ENCODE measurements around the gene ODC1.
"Not testable (repeated sequence)": the region's sequence is repeated elsewhere in the genome, so short reads cannot be mapped to it uniquely, and the experiment has no call there.

ODC1 gene

GRCh38 chr2:10469955-10470608 lies 22.0 kb upstream of the ODC1 start:
- H3K4me3 ChIP-seq (ENCODE audit: low read length) = no peak overlapping the region
- no CpG with 5 or more reads among the region's 12 CpGs for WGBS (ENCODE audit: insufficient coverage, insufficient read length)
- no peaks in the 10 kb centered on the region for H3K4me1 ChIP-seq (ENCODE audit: control insufficient read depth, insufficient read depth, low read length)
- DNase-seq (ENCODE audit: low read depth, low spot score) = no peak
- H3K27me3 ChIP-seq (ENCODE audit: control insufficient read depth, insufficient read depth, low read length) = no peaks in the 10 kb centered on the region
- H3K9me3 ChIP-seq (ENCODE audit: control insufficient read depth, insufficient read depth, low read length) = no peaks in the 10 kb centered on the region
- H3K27ac ChIP-seq (ENCODE audit: low read length) = no peak overlapping the region
- no peaks in the 10 kb centered on the region for H3K36me3 ChIP-seq (ENCODE audit: control insufficient read depth, insufficient read depth, low read length)

- no peaks in the 10 kb centered on the region for H3K36me3 ChIP-seq (ENCODE audit: control insufficient read depth, insufficient read depth, low read length)
- no peaks in the 10 kb centered on the region for H3K9me3 ChIP-seq (ENCODE audit: control insufficient read depth, insufficient read depth, low read length)
- H3K4me1 ChIP-seq (ENCODE audit: control insufficient read depth, insufficient read depth, low read length) = no peaks in the 10 kb centered on the region
- H3K27me3 ChIP-seq (ENCODE audit: control insufficient read depth, insufficient read depth, low read length) = no peaks in the 10 kb centered on the region
- H3K4me3 ChIP-seq (ENCODE audit: low read length) = no peak overlapping the region
- no peak overlapping the region for H3K27ac ChIP-seq (ENCODE audit: low read length)
- no CpG with 5 or more reads among the region's 4 CpGs for WGBS (ENCODE audit: insufficient coverage, insufficient read length)
- no peak for DNase-seq (ENCODE audit: low read depth, low spot score)
Observed at GRCh38 chr2:10469301-10469700, 21.2 kb upstream of the ODC1 start.

- Histone ChIP-seq H3K9me3 (ENCODE audit: control insufficient read depth, insufficient read depth, low read length) (no peaks in the 10 kb centered on the region), H3K27me3 (ENCODE audit: control insufficient read depth, insufficient read depth, low read length) (no peaks in the 10 kb centered on the region), H3K4me1 (ENCODE audit: control insufficient read depth, insufficient read depth, low read length) (no peaks in the 10 kb centered on the region), H3K27ac (ENCODE audit: low read length) (no peak overlapping the region), H3K36me3 (ENCODE audit: control insufficient read depth, insufficient read depth, low read length) (no peaks in the 10 kb centered on the region), H3K4me3 (ENCODE audit: low read length) (no peak overlapping the region)
- no peak for DNase-seq (ENCODE audit: low read depth, low spot score)
- WGBS (ENCODE audit: insufficient coverage, insufficient read length) = no CpG with 5 or more reads among the region's 15 CpGs
Observed at GRCh38 chr2:10467401-10467800, 19.3 kb upstream of the ODC1 start.

GRCh38 chr2:10466801-10467200 lies 18.7 kb upstream of the ODC1 start:
- Histone ChIP-seq H3K36me3 (ENCODE audit: control insufficient read depth, insufficient read depth, low read length) (no peaks in the 10 kb centered on the region), H3K27me3 (ENCODE audit: control insufficient read depth, insufficient read depth, low read length) (no peaks in the 10 kb centered on the region)

GRCh38 chr2:10465910-10466309 lies 17.8 kb upstream of the ODC1 start:
- H3K27ac ChIP-seq (ENCODE audit: low read length) = no peak overlapping the region
- no peak for DNase-seq (ENCODE audit: low read depth, low spot score)
- no peaks in the 10 kb centered on the region for H3K9me3 ChIP-seq (ENCODE audit: control insufficient read depth, insufficient read depth, low read length)
- no peaks in the 10 kb centered on the region for H3K4me1 ChIP-seq (ENCODE audit: control insufficient read depth, insufficient read depth, low read length)
- no CpG with 5 or more reads among the region's 5 CpGs for WGBS (ENCODE audit: insufficient coverage, insufficient read length)
- no peaks in the 10 kb centered on the region for H3K36me3 ChIP-seq (ENCODE audit: control insufficient read depth, insufficient read depth, low read length)
- no peak overlapping the region for H3K4me3 ChIP-seq (ENCODE audit: low read length)
- H3K27me3 ChIP-seq (ENCODE audit: control insufficient read depth, insufficient read depth, low read length) = no peaks in the 10 kb centered on the region

More at GRCh38 chr2:10466801-10467200, 18.7 kb upstream of the ODC1 start:
- H3K9me3 ChIP-seq (ENCODE audit: control insufficient read depth, insufficient read depth, low read length) = no peaks in the 10 kb centered on the region
- no peak overlapping the region for H3K27ac ChIP-seq (ENCODE audit: low read length)
- H3K4me3 ChIP-seq (ENCODE audit: low read length) = no peak overlapping the region
- DNase-seq (ENCODE audit: low read depth, low spot score) = no peak
- no peaks in the 10 kb centered on the region for H3K4me1 ChIP-seq (ENCODE audit: control insufficient read depth, insufficient read depth, low read length)
- WGBS (ENCODE audit: insufficient coverage, insufficient read length) = no CpG with 5 or more reads among the region's 11 CpGs

GRCh38 chr2:10462178-10463083 lies 14.3 kb upstream of the ODC1 start:
- WGBS (ENCODE audit: insufficient coverage, insufficient read length) = no CpG with 5 or more reads among the region's 15 CpGs
- Histone ChIP-seq H3K9me3 (ENCODE audit: control insufficient read depth, insufficient read depth, low read length) (no peaks in the 10 kb centered on the region), H3K4me1 (ENCODE audit: control insufficient read depth, insufficient read depth, low read length) (no peaks in the 10 kb centered on the region)

GRCh38 chr2:10460366-10460796 lies 12.3 kb upstream of the ODC1 start:
- no peaks in the 10 kb centered on the region for H3K27me3 ChIP-seq (ENCODE audit: control insufficient read depth, insufficient read depth, low read length)
- no peaks in the 10 kb centered on the region for H3K9me3 ChIP-seq (ENCODE audit: control insufficient read depth, insufficient read depth, low read length)
- no peak for DNase-seq (ENCODE audit: low read depth, low spot score)
- no peak overlapping the region for H3K27ac ChIP-seq (ENCODE audit: low read length)
- WGBS (ENCODE audit: insufficient coverage, insufficient read length) = no CpG with 5 or more reads among the region's 17 CpGs
- H3K36me3 ChIP-seq (ENCODE audit: control insufficient read depth, insufficient read depth, low read length) = no peaks in the 10 kb centered on the region
- no peak overlapping the region for H3K4me3 ChIP-seq (ENCODE audit: low read length)
- H3K4me1 ChIP-seq (ENCODE audit: control insufficient read depth, insufficient read depth, low read length) = no peaks in the 10 kb centered on the region

More at GRCh38 chr2:10462178-10463083, 14.3 kb upstream of the ODC1 start:
- no peak overlapping the region for H3K27ac ChIP-seq (ENCODE audit: low read length)
- H3K4me3 ChIP-seq (ENCODE audit: low read length) = no peak overlapping the region
- H3K36me3 ChIP-seq (ENCODE audit: control insufficient read depth, insufficient read depth, low read length) = no peaks in the 10 kb centered on the region
- DNase-seq (ENCODE audit: low read depth, low spot score) = no peak
- no peaks in the 10 kb centered on the region for H3K27me3 ChIP-seq (ENCODE audit: control insufficient read depth, insufficient read depth, low read length)

GRCh38 chr2:10457846-10458598 lies 9.9 kb upstream of the ODC1 start:
- Histone ChIP-seq H3K27me3 (ENCODE audit: control insufficient read depth, insufficient read depth, low read length) (no peaks in the 10 kb centered on the region), H3K9me3 (ENCODE audit: control insufficient read depth, insufficient read depth, low read length) (no peaks in the 10 kb centered on the region), H3K4me1 (ENCODE audit: control insufficient read depth, insufficient read depth, low read length) (no peaks in the 10 kb centered on the region), H3K4me3 (ENCODE audit: low read length) (no peak overlapping the region), H3K36me3 (ENCODE audit: control insufficient read depth, insufficient read depth, low read length) (no peaks in the 10 kb centered on the region), H3K27ac (ENCODE audit: low read length) (no peak overlapping the region)
- no peak for DNase-seq (ENCODE audit: low read depth, low spot score)
- WGBS (ENCODE audit: insufficient coverage, insufficient read length) = no CpG with 5 or more reads among the region's 11 CpGs

GRCh38 chr2:10457195-10457594 lies 9.1 kb upstream of the ODC1 start:
- not testable (repeated sequence) for DNase-seq (ENCODE audit: low read depth, low spot score); H3K9me3 ChIP-seq (ENCODE audit: control insufficient read depth, insufficient read depth, low read length); H3K4me1 ChIP-seq (ENCODE audit: control insufficient read depth, insufficient read depth, low read length); H3K4me3 ChIP-seq (ENCODE audit: low read length); H3K27ac ChIP-seq (ENCODE audit: low read length); H3K36me3 ChIP-seq (ENCODE audit: control insufficient read depth, insufficient read depth, low read length); H3K27me3 ChIP-seq (ENCODE audit: control insufficient read depth, insufficient read depth, low read length)
- WGBS (ENCODE audit: insufficient coverage, insufficient read length) = no CpG with 5 or more reads among the region's 3 CpGs

- Histone ChIP-seq H3K27ac (ENCODE audit: low read length) (no peak overlapping the region), H3K4me1 (ENCODE audit: control insufficient read depth, insufficient read depth, low read length) (peaks cover 1% of the 10 kb centered on the region; the same call in 1 of the 2 replicates), H3K36me3 (ENCODE audit: control insufficient read depth, insufficient read depth, low read length) (no peaks in the 10 kb centered on the region), H3K27me3 (ENCODE audit: control insufficient read depth, insufficient read depth, low read length) (no peaks in the 10 kb centered on the region), H3K4me3 (ENCODE audit: low read length) (no peak overlapping the region), H3K9me3 (ENCODE audit: control insufficient read depth, insufficient read depth, low read length) (no peaks in the 10 kb centered on the region)
- no CpG with 5 or more reads among the region's 7 CpGs for WGBS (ENCODE audit: insufficient coverage, insufficient read length)
- no peak for DNase-seq (ENCODE audit: low read depth, low spot score)
Observed at GRCh38 chr2:10454505-10454904, 6.4 kb upstream of the ODC1 start.
